ENCODE measurements around the gene SPATC1L. TPM values are rescaled to one million over a fixed set of nuclear protein-coding genes. Genes with fewer than 3 reads are reported as not detected.

The SPATC1L gene
- total and polyA plus RNA-seq, 2 donors (not counting 1 experiment from before 2014, with no cell fraction given) = 11.4 to 15.4 TPM

- Histone ChIP-seq H3K79me2 (ENCODE audit: control insufficient read depth, insufficient read depth, low read length) (no peaks in the 10 kb centered on the region), H3K9me3 (ENCODE audit: control extremely low read depth in 1 of 3, control insufficient read depth in 2 of 3, insufficient read depth in 1 of 3, low read length in 2 of 3) (peaks cover 0 to 6% (median 0%) of the 10 kb centered on the region in 3 donors), H3K36me3 (replicated peaks in 1 of 2; ENCODE audit: control extremely low read depth in 1 of 2, control insufficient read depth in 1 of 2, extremely low read depth in 1 of 2, insufficient read depth in 2 of 2, low read length in 1 of 2) (no peaks in the 10 kb centered on the region), H4K20me1 (ENCODE audit: control insufficient read depth, insufficient read depth, low read length, poor library complexity, severe bottlenecking) (no peaks in the 10 kb centered on the region), H3K4me1 (ENCODE audit: control insufficient read depth in 2 of 2, insufficient read depth in 2 of 2, low read length in 2 of 2) (no peaks in the 10 kb centered on the region), H3K9ac (ENCODE audit: low read length) (no peak overlapping the region), H3K27me3 (replicated peaks in 1 of 4; ENCODE audit: control extremely low read depth in 1 of 4, control insufficient read depth in 3 of 4, insufficient read depth in 4 of 4, low read length in 3 of 4) (no peaks in the 10 kb centered on the region), H2AFZ (ENCODE audit: insufficient read depth, low read depth, low read length, poor library complexity, severe bottlenecking) (no peak overlapping the region), H3K4me2 (replicated peaks; ENCODE audit: low read depth, low read length, poor library complexity, severe bottlenecking) (no peak overlapping the region), H3K27ac (ENCODE audit: low read length in 2 of 2) (no peak overlapping the region), H3K4me3 (ENCODE audit: control extremely low read depth in 1 of 5, extremely low read depth in 1 of 5, insufficient read depth in 1 of 5, low read depth in 2 of 5, low read length in 4 of 5) (no peak overlapping the region)
- ATAC-seq (ENCODE audit: low read depth) (no peak), DNase-seq (no peak)
- Mint-ChIP-seq H3K27ac (no peak overlapping the region), H3K4me3 (no peak overlapping the region), H3K4me1 (no peaks in the 10 kb centered on the region), H3K27me3 (no peaks in the 10 kb centered on the region), H3K9me3 (ENCODE audit: insufficient read depth) (no peaks in the 10 kb centered on the region)
- CTCF ChIA-PET = no interaction called here
- intact Hi-C loops (cut with micrococcal nuclease) = no loop called here
- TF ChIP-seq EZH2 (IDR thresholded peaks at IDR 0.05; ENCODE audit: borderline replicate concordance, insufficient read depth, low read depth, low read length, poor library complexity, severe bottlenecking) (no peak), CTCF (IDR thresholded peaks at IDR 0.05) (no peak)
- WGBS (ENCODE audit: insufficient coverage) = 72% methylated on average over 38 of the region's 40 CpGs
- POLR2A ChIA-PET = no interaction called here
Measured at GRCh38 chr21:46127239-46128105, 56.8 kb downstream of the SPATC1L start.

Data from B cell (primary cell).